AG04449 (cell line): ENCODE measurements around the gene RALB.

Experiments used
- CTCF ChIA-PET: fragments of 350-600 bp; formaldehyde crosslinking; extraction: SDS; loops from one replicate; lab custom pipeline; 2021; ENCODE audit warnings: antibody characterized with exemption; lab: Yijun Ruan, JAX
- POLR2A ChIA-PET: fragments of 400-600, 350-600 bp; formaldehyde crosslinking; extraction: SDS; loops from one replicate; lab custom pipeline; 2020; ENCODE audit warnings: antibody characterized with exemption, inconsistent platforms; lab: Yijun Ruan, JAX
- DNase-seq: peaks from one replicate; pipeline ENCODE4 v3.0.0-alpha.2; 2010; ENCODE audit warnings: low read depth, low spot score
- H3K4me3 ChIP-seq: 2 replicates; pipeline ENCODE4 v1.5.1; 2011; ENCODE audit warnings: low read depth, mild to moderate bottlenecking, control low read depth, low read length
- TF ChIP-seq, protein P1 (sequence below): IDR thresholded peaks from one replicate; pipeline ENCODE4 v1.5.1; 2011; ENCODE audit warnings: mild to moderate bottlenecking, moderate library complexity, low read length, control low read depth, inconsistent platforms; ENCODE audit not compliant: insufficient read depth; ENCODE audit errors: missing control alignments

RALB gene

DNA sequence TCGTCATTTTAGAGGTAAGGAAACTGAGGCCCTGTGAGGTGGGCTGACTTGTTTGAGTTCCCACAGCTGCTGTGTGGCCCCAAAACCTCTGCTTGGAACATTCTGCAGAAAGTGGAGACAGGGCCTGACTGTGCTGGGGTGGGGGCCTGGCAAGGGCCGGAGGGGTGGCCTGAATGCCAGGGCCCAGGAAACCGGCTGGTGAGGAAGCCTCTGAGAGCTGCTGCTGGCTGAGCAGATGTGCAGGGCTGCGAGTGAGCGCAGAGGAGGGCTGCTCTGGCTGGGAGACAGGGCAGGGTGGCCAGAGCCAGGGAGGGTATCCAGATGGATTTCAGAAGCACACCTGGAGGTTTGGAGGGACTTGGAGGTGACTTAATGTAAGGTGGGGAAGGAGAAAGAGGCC, 63.4 kb downstream of the RALB start:
- CTCF ChIA-PET = interaction anchor here (1.3 to 12.0 kb wide), 6 partner anchors 16 to 365 kb away, joined by 3 to 202 read pairs (median 5); no protein-coding TSS in a partner anchor
- POLR2A ChIA-PET = no interaction called here
- H3K4me3 ChIP-seq = no peak overlapping the region
- TF ChIP-seq, protein P1, sequence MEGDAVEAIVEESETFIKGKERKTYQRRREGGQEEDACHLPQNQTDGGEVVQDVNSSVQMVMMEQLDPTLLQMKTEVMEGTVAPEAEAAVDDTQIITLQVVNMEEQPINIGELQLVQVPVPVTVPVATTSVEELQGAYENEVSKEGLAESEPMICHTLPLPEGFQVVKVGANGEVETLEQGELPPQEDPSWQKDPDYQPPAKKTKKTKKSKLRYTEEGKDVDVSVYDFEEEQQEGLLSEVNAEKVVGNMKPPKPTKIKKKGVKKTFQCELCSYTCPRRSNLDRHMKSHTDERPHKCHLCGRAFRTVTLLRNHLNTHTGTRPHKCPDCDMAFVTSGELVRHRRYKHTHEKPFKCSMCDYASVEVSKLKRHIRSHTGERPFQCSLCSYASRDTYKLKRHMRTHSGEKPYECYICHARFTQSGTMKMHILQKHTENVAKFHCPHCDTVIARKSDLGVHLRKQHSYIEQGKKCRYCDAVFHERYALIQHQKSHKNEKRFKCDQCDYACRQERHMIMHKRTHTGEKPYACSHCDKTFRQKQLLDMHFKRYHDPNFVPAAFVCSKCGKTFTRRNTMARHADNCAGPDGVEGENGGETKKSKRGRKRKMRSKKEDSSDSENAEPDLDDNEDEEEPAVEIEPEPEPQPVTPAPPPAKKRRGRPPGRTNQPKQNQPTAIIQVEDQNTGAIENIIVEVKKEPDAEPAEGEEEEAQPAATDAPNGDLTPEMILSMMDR = no peak
- DNase-seq = no peak

DNA sequence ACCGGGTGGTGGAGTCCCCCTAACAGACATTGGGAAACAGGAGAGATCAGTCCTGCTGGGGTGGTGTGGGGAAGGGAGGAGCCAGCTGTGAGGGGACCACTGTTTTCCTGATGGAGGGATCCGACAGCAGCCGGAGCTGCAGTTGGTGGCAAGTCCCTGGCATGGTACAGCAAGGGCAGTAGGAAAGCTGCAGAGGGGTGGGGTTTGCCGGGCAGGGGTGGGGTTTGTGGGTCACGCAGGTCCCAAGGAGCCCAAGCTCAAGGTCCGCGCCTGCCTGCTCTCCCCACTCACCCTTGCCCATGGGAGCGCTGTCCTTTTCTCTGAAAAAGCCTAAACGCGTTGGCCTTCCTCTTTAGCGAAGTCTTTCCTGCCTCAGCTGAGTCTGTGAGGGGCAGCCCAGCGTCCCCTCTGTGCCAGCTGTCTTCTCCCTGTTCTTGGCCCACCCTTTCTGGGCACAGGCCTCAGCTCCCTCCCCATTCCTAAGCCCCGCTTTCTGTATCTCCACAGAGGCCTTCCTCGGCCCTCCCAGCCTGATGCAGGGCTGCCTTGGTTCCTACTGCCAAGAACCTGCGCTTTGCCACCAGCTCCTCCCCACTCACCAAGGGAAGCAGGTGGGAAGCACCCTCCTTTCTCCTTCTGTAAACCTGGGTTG, 64.0 kb downstream of the RALB start:
- ChIA-PET POLR2A (no interaction called here), CTCF (interaction anchor here (1.3 to 12.0 kb wide), 6 partner anchors 16 to 365 kb away, joined by 3 to 202 read pairs (median 5); no protein-coding TSS in a partner anchor)
- DNase-seq = no peak
- no peak overlapping the region for H3K4me3 ChIP-seq
- TF ChIP-seq, protein P1 = no peak

DNA sequence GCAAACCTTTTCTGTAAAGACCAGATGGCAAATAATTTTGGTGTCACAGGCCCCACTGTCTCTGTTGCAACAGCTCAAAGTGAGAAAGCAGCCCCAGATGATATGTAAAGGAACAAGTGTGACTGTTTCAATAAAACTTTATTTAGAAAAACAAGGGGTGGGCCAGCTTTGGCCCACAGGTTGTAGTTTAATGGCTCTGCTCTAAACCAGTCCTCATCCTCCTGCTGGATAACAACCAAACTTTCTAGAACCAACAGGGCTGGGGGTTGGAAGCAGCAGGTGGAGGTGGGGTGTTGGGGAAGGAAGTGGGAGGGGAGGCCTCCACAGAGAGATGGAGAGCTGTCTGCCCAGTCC, 64.5 kb downstream of the RALB start:
- TF ChIP-seq, protein P1 = no peak
- no peak overlapping the region for H3K4me3 ChIP-seq
- DNase-seq = no peak
- POLR2A ChIA-PET = no interaction called here
- CTCF ChIA-PET = interaction anchor here (1.3 to 12.0 kb wide), 5 partner anchors 23 to 364 kb away, joined by 3 to 202 read pairs (median 4); no protein-coding TSS in a partner anchor

DNA sequence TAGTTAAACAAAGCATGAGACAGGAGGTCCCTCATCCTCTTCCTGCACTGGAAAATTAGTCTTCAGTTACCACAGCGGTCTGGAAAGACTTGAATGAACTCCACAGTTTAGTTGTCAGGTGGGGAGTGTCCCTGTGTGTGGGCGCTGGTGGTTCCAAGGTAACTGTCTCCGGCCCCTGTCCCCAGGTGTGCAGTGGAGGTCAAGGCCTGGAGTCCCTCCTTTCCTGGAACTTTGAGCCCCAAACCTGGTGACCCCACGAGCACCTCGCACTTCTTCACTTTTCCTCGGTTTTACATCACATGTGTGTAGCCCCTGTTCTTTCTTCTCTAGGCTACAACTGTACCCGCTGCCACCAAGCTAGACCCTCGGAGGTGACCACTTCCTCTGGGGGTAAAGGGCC, 65.3 kb downstream of the RALB start:
- no peak overlapping the region for H3K4me3 ChIP-seq
- ChIA-PET CTCF (interaction anchor here (1.0 to 12.0 kb wide), 2 partner anchors 364 to 761 kb away, joined by 5 to 202 read pairs; no protein-coding TSS in a partner anchor), POLR2A (no interaction called here)
- DNase-seq = no peak
- TF ChIP-seq, protein P1 = no peak

DNA sequence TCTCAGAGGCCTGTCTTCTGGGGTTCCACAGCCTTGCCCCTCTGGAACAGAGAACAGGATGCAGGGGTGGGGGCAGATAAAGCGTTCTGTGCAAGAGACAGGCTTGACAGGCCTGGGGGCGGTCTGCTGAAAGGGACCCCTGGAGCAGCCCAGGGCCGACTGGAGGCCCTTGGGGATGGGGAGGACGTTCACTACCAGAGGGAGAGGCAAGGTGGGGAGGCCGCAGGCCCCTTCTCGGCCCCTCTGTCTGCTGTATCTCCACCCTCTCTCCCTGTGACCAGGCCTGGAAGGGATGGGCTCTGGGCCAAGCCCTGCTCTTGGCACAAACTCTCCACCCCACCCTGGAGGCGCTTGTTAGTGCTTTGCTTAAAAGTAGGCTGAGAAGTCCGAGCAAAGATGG, 66.0 kb downstream of the RALB start:
- H3K4me3 ChIP-seq = no peak overlapping the region
- no peak for DNase-seq
- CTCF ChIA-PET = interaction anchor here (1.0 to 12.0 kb wide), 2 partner anchors 363 to 761 kb away, joined by 5 to 202 read pairs; no protein-coding TSS in a partner anchor
- POLR2A ChIA-PET = interaction anchor here (0.6 kb wide), 1 partner anchor 761 kb away, joined by 3 read pairs; no protein-coding TSS in a partner anchor
- TF ChIP-seq, protein P1 = no peak

DNA sequence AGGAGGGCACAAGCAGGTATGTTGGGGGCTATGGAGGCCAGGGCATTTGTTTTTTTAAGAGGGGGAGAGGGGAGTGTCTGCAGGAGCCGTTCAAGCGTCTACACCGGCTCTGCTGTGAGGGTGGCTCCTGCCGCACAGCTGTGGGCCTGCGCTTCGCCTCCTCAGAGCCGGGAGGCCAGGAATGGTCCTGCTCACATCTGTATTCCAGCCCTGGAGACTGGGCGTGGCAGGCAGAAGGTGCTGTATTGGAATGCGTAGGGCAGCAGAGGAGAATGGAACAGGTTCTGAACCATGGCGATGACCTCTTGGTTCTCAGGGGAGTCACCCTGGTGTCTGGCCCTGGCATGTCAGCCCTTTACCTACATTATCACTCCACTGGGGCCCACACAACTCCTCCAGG, 66.5 kb downstream of the RALB start:
- no peak for DNase-seq
- ChIA-PET CTCF (interaction anchor here (1.5 to 12.0 kb wide), 2 partner anchors 24 to 362 kb away, joined by 5 to 202 read pairs; no protein-coding TSS in a partner anchor), POLR2A (no interaction called here)
- no peak overlapping the region for H3K4me3 ChIP-seq
- TF ChIP-seq, protein P1 = no peak
